Measurements from ENCODE around the gene SCGB1C2.

The SCGB1C2 gene

DNA sequence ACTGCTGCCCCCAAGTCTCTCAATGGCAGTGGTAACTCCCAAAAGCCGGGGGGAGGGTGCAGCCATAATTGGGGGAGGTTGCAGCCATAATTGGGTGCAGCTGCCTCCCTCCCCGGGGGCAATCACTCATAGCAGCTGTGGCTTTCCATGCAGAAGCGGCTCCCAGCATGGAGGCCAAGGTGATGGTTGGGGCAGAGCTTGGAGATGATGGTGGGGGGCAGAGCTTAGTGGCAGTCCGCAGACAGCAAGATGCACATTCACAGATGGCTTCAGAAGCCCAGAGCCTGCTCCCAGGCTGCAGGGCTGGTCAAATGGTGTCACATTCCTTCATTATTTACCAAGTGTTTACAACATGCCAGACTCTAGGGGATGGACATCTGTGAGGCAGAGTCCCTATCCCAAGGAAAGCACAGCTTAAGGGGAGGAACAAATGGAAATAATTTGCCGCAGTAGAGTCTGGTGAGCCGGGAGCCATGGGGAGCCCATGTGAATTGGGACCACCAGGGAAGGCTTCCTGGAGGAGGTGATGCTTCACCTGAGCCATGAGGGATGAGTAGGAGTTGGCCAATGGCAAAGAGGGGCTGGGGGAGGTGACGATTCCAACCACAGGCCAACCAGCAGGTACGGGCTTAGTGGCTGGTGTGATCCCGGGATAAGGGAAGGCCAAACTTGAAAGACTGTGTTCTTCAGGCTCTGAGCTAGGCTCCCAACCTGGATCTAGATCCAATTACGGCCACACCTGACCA, 36.0 kb downstream of the SCGB1C2 start:
- DNase-seq = no peak

DNA sequence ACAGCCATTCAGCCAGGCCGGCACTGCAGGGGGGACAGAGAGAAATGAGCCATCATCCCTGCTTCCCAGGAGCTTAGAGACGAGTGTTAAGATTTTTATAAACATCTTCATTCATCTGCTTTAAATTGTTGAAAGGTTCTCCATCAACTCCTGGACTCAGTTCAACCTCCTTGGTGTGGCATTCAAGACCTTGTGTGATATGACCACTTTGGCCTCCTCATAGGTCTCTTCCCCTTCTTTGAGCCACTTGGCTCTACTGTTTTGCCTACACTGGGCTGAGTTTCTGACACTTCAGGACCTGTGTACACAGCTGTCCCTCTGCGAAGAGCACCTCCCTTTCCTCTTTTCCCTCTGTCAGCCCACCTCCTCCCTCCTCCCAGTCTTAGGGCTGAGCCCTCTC, 39.8 kb downstream of the SCGB1C2 start:
- no peak for DNase-seq

- DNase-seq = no peak
These were observed 40.4 kb downstream of the SCGB1C2 start for GRCh38 chr17:177762-178161.

DNA sequence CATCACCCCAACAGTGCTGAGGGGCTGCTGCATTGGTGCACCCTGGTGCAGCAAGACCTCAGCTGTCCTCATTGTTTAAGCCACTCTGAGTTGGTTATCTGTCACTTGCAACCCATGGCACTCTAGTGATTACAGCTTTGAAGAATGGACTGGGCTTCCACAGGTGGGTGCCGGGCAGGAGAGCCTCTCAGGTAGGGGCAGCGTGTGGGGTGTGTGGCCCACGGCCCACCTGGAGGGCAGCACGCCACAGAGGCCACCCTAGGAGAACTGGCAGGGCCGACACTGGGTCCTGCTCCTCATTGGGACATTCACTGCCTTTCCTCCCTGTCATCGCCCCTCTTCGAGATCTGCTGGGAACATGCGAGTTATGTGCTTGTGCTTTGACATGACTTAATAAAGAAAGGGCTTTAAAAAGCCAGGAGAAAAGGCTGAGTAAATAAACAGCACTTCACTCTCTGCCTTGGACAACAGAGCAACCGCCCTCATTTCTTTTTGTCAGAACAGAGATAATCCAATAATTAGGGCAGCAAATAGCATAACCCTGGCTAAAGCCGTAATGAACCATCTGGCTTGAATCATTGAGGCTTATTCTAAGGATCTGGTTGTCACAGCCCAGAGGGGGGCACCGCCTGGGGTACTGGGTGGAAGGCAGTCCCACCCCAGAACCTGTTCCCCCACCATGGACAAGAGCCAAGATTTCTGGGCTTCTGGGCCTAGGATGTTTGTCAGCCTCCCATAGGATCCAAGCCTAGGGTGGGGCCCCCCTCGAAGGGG, 41.1 kb downstream of the SCGB1C2 start:
- DNase-seq = no peak

DNA sequence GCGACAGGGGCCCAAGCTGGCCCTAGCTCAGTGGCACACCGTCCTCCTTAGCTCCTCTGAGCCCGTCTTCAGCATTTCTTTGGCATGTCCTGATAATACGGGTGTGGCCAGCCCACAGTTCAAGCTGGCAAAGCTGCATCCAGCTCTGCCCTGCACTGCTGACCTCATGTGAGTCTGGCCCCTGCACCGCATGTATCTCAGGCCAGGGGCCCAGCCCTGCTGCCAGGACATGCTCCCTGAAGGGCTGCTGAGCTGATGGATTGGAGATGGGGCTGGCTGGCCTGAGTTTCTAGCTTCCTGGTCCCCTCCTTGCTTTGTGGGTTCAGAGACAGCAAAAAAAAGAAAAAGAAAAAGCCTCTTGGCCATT, 41.7 kb downstream of the SCGB1C2 start:
- no peak for DNase-seq

DNA sequence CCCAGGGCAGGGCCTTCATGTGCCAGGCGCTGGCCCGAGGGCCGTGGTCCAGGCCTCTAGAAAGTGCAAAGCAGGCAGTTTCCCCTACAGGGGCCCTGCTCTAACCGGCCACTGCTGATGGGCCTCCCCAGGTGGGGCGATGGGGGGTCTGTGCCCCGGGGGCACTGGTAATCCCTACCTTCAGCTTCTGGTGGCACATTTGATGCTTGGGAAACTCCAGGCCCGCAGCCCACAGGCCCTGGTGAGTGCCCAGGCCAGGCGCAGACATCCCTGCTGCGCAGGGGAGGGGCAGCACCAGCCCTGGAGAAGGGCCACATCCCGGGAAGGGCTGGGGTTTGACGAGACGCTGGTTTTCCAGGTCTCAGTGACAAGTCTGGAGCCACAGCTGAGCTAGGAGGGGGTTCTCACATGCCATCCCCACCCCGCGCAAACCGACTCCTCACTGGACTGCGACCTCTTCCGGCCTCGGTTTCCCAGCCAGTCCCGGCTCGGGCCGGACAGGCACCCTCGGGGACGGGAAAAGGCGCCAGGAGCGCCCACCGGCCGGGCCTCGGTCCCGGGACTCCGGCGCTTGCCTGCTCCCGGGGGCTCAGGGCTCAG, 42.5 kb downstream of the SCGB1C2 start:
- no peak for DNase-seq

DNA sequence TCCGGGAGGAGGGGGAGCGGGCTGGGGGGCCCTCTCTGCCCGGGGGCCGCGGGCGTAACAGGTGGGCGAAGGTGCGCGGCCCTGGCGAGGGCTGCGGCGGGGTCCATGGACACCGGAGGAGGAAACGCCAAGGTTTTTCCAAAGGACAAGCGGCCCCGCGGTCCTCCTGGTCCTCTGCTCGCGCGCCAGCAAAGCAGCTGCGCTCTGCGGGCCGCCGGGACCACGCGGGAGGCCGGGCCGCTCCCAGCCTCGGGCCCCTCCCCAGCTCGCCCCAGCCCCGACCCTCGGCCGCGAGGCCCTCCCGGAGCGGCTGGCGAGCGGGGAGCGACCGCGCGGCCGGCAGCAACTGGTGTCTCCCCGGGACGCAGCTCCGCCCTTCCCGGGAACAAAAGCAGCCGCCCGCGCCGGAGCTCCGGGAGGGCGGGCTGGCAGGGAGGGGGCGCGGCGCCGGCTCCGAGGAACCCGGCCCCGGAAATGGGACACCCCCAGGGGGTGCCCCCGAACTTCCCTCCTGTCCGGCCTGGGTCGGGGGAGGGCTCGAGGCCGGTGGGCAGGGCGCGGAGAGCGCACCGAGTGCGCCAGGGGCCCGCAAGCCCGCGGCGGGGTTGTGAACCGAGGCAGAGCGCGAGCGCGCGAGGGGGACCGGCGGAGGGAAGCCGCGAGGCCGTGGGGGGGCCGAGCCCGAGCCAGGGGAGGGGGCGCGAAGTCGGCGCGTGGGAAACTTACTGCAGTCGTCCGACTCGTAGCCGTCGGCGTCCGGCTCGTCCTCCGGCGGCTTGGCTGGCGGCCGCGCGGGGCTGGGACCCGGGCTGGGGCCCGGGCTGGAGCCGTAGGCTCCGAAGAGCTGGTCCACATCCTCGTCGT, 43.2 kb downstream of the SCGB1C2 start:
- no peak for DNase-seq

DNA sequence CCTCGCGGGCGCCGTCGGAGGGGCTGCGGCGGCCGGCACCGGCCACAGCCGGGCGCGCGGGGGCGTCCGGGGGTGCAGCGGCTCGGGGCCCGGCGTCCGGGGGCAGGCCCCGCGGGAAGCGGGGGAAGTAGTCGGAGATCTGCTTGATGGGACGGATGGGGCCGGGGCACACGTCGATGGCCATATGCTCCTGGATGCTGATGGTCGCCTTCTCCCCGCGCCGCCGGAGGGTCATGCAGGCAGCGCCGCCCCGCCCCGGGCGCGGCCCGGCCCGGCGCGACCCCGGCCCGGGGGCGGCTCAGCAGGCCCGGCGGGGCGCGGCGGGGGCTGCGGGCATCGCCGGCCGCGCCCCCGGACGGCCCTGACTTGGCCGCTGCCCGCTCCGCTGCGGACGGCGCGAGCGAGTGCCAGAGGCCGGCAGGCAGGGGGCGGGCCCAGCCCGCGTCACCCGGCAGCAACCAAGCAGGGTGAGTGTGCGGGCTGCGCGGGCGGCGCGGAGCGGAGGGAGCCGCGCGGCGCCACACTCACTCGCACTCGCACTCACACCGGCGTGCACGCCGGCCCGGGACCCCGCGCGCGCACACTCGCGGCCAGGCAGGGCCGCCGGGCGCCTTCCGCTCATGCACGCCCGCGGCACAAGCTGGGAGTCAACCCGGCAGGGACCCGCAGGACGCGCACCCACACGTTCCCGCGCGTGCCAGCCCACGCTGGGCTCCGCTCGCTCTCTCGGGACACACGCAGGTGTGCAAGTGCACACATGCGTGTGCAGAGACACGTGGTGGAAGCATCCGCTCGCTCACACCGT, 44.1 kb downstream of the SCGB1C2 start, which contains the start of gene DOC2B:
DOC2B (minus strand) TSS at position 406 of the 805 bp plus-strand sequence; CDS start at position 235, 171 bp downstream.
- no peak for DNase-seq

GRCh38 chr17:182050-182751, 44.8 kb downstream of the SCGB1C2 start:
- DNase-seq = no peak

DNA sequence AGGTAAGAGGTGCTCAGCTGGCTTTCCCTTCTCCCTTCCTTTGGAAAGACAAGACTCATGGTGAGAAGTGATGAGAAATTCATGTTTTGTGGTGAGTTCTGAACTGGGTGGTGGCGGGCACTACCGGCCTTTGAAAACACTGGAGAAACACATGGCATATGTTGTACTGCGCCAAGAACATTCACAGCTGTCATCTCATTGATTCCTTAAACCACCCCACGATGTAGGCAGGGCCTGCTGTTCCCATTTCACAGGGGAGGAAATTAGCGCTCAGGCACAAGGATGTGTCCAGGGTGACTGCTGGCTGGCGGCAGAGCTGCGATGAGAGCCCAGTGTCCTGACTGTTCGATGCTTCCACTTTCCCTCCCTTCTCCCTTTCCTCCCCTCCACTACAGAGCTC, 45.7 kb downstream of the SCGB1C2 start:
- no peak for DNase-seq

DNA sequence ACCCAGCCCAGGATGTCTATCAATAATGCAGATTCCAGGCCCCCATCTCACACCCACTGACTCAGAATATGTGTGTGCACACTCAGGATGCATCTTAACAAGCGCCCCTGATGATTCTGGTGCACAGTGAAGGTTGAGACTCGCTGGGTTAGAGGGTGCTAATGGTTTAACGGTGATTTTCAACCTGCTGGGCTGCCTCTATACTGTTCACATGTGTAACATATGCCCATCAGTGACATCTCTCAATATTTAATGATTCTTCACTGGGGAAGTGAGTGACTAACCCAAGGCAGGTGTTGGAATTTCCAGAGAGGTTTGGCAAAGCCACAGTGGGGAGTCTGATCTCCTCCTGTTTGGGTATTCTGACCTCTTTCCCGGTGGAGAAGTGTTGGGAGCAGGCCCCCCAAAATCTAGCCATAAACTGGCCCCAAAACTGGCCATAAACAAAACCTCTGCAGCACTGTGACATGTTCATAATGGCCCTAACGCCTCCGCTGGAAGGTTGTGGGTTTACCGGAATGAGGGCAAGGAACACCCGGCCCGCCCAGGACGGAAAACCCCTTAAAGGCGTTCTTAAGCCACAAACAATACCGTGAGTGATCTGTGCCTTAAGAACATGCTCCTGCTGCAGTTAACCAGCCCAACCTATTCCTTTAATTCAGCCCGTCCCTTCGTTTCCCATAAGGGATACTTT, 48.2 kb downstream of the SCGB1C2 start:
- DNase-seq = no peak

GRCh38 chr17:187130-187529, 49.8 kb downstream of the SCGB1C2 start:
- DNase-seq = no peak
